HepG2 (cell line): Measurements from ENCODE around the gene PACRGL.

ENCODE experiments used
- BHLHE40 ChIP-seq: IDR thresholded peaks from 2 replicates; pipeline ENCODE4 v1.6.1; 2011; ENCODE audit warnings: low read length, improper control_type of control experiment
- EZH2 ChIP-seq: conservative IDR thresholded peaks from 2 replicates; pipeline ENCODE4 v1.6.1; 2012; ENCODE audit warnings: mild to moderate bottlenecking, low read depth, low read length, moderate library complexity
- RFX5 ChIP-seq: IDR thresholded peaks from 2 replicates; pipeline ENCODE4 v1.6.1; 2011; ENCODE audit warnings: low read depth, low read length, improper control_type of control experiment
- SMC3 ChIP-seq: IDR thresholded peaks from 2 replicates; pipeline ENCODE4 v1.6.1; 2011; ENCODE audit warnings: low read length, improper control_type of control experiment
- SRF ChIP-seq: IDR thresholded peaks from 2 replicates; pipeline ENCODE4 v1.6.1; 2011; ENCODE audit warnings: mild to moderate bottlenecking, low read depth, low read length, moderate library complexity
- ZNF260 ChIP-seq: sonication (generic); formaldehyde crosslinking; IDR thresholded peaks from 2 replicates; pipeline ENCODE4 v1.4.0; 2020; ENCODE audit warnings: missing genetic modification reagents, low read depth, mild to moderate bottlenecking, borderline replicate concordance
- ZNF589 ChIP-seq: sonication (generic); formaldehyde crosslinking; conservative IDR thresholded peaks from 2 replicates; pipeline ENCODE4 v1.8.0; 2022; ENCODE audit warnings: mild to moderate bottlenecking, moderate library complexity, missing genetic modification reagents

GRCh38 chr4:20676501-20677197 lies 23.6 kb upstream of the PACRGL start:
- no peak for TF ChIP-seq SRF
- no peak for TF ChIP-seq RFX5
- no peak for TF ChIP-seq SMC3
- TF ChIP-seq BHLHE40, result no peak
- TF ChIP-seq EZH2, result no peak
- no peak for TF ChIP-seq ZNF260 (CRISPR knock-in tag)
- no peak for TF ChIP-seq ZNF589 (CRISPR knock-in tag)
